Measurements from ENCODE around the gene ATXN1L.

DNA sequence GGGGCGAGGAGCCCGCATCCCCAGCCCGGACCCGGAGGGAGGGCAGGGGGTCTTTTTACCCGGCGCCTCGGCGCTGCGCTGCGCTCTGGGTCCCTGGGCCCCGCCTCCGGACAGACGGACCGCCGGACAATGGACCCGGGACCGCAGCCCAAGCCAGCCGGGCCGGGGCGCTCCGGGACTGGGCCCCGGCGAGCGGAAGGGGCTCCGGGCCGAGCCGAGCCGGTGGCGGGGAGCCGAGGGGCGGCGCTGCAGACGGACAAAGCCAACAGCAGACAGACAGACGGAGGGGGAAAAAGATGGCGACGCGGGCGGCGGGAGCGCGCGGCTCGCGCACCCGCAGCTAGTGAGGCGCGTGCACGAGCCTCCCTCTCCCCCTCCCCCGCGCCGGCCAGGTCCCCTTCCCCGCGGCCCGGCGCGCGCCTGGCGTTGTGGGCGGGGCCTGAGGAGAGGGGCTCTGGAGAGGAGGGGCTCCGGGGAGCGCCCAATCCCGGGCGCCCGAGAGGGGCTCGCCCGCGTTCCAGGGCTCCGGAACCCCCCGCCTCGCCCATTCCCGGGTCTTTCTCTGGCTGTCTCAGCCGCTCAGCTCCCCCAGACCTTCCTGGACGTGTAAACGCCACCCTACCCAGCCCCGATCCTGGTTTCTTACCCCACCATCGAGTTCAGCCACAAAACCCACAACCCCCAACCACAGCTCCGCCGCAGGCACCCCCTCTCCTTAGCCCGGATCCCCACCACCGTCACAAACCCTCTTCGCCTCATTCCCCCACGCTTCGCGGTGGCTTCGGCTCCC lies 38.3 kb downstream of the ATXN1L start, which contains the start of gene ZNF821:
- TF ChIP-seq CTCF (IDR thresholded peaks at IDR 0.05) (peak in 2 of 3 donors; percentile 22 to 58), POLR2A (IDR thresholded peaks at IDR 0.05) (peak; percentile 40), EP300 (IDR thresholded peaks at IDR 0.05) (no peak)
